ENCODE data around the gene GUCY1A1. TPM values are rescaled to one million over a fixed set of nuclear protein-coding genes. Genes with fewer than 3 reads are reported as not detected.

The GUCY1A1 gene
- total RNA-seq, 1 donor from 2014 or later: 1.5 TPM

- H3K9me3 Mint-ChIP-seq: peaks cover 13% of the 10 kb centered on the region
- Histone ChIP-seq H3F3A (ENCODE audit: low read depth) (no peaks in the 10 kb centered on the region), H2AFZ (replicated peaks) (no peak overlapping the region), H3K27ac (no peak overlapping the region), H3K36me3 (no peaks in the 10 kb centered on the region), H3K4me1 (no peaks in the 10 kb centered on the region), H3K4me2 (no peak overlapping the region), H3K27me3 (peaks cover 55% of the 10 kb centered on the region), H4K20me1 (ENCODE audit: low read depth) (no peaks in the 10 kb centered on the region), H3K9ac (no peak overlapping the region), H3K4me3 (no peak overlapping the region), H3K79me2 (ENCODE audit: low read depth) (no peaks in the 10 kb centered on the region), H3K9me3 (ENCODE audit: low read depth) (no peaks in the 10 kb centered on the region)
- H3K36me3 Mint-ChIP-seq: no peaks in the 10 kb centered on the region
- H3K4me3 Mint-ChIP-seq: no peak overlapping the region
- DNase-seq (ENCODE audit: low spot score): no peak
- no peaks in the 10 kb centered on the region for H3K4me1 Mint-ChIP-seq
- no peak overlapping the region for H3K27ac Mint-ChIP-seq
- H3K27me3 Mint-ChIP-seq (ENCODE audit: insufficient read depth, low read depth): no peaks in the 10 kb centered on the region
- TF ChIP-seq EZH2 (IDR thresholded peaks at IDR 0.05): no peak
- TF ChIP-seq CTCF (IDR thresholded peaks at IDR 0.05): no peak
- TF ChIP-seq EZH2phosphoT487 (IDR thresholded peaks at IDR 0.05): no peak
Measured at GRCh38 chr4:155658681-155659064, 8.0 kb upstream of the GUCY1A1 start.

GRCh38 chr4:155659176-155659575 lies 7.5 kb upstream of the GUCY1A1 start:
- Histone ChIP-seq H3K9me3 (ENCODE audit: low read depth) (no peaks in the 10 kb centered on the region), H3K27ac (no peak overlapping the region), H3K4me2 (no peak overlapping the region), H3K36me3 (no peaks in the 10 kb centered on the region), H2AFZ (replicated peaks) (no peak overlapping the region), H3K4me3 (no peak overlapping the region), H3K27me3 (peaks cover 55% of the 10 kb centered on the region), H4K20me1 (ENCODE audit: low read depth) (no peaks in the 10 kb centered on the region), H3K79me2 (ENCODE audit: low read depth) (no peaks in the 10 kb centered on the region), H3F3A (ENCODE audit: low read depth) (no peaks in the 10 kb centered on the region), H3K4me1 (no peaks in the 10 kb centered on the region), H3K9ac (no peak overlapping the region)
- TF ChIP-seq EZH2phosphoT487 (IDR thresholded peaks at IDR 0.05): no peak
- TF ChIP-seq CTCF (IDR thresholded peaks at IDR 0.05): no peak
- TF ChIP-seq EZH2 (IDR thresholded peaks at IDR 0.05): no peak
- Mint-ChIP-seq H3K4me1 (no peaks in the 10 kb centered on the region), H3K27ac (no peak overlapping the region), H3K4me3 (no peak overlapping the region), H3K36me3 (no peaks in the 10 kb centered on the region), H3K9me3 (peaks cover 13% of the 10 kb centered on the region), H3K27me3 (ENCODE audit: insufficient read depth, low read depth) (no peaks in the 10 kb centered on the region)
- DNase-seq (ENCODE audit: low spot score): no peak

GRCh38 chr4:155660436-155660835 lies 6.2 kb upstream of the GUCY1A1 start:
- H3K4me1 Mint-ChIP-seq: no peaks in the 10 kb centered on the region
- H3K9me3 ChIP-seq (ENCODE audit: low read depth): no peaks in the 10 kb centered on the region
- H3K9me3 Mint-ChIP-seq: peaks cover 13% of the 10 kb centered on the region
- H2AFZ ChIP-seq (replicated peaks): no peak overlapping the region
- no peaks in the 10 kb centered on the region for H3K79me2 ChIP-seq (ENCODE audit: low read depth)
- no peak overlapping the region for H3K4me3 ChIP-seq
- H3K9ac ChIP-seq: no peak overlapping the region
- no peak overlapping the region for H3K4me2 ChIP-seq
- no peaks in the 10 kb centered on the region for H4K20me1 ChIP-seq (ENCODE audit: low read depth)
- H3K27ac ChIP-seq: no peak overlapping the region
- DNase-seq (ENCODE audit: low spot score): no peak
- no peaks in the 10 kb centered on the region for H3K36me3 ChIP-seq
- TF ChIP-seq EZH2phosphoT487 (IDR thresholded peaks at IDR 0.05): no peak
- no peaks in the 10 kb centered on the region for H3K36me3 Mint-ChIP-seq
- no peaks in the 10 kb centered on the region for H3K27me3 Mint-ChIP-seq (ENCODE audit: insufficient read depth, low read depth)
- H3K27me3 ChIP-seq: peaks cover 60% of the 10 kb centered on the region
- H3K27ac Mint-ChIP-seq: no peak overlapping the region
- no peaks in the 10 kb centered on the region for H3K4me1 ChIP-seq
- no peak overlapping the region for H3K4me3 Mint-ChIP-seq
- no peaks in the 10 kb centered on the region for H3F3A ChIP-seq (ENCODE audit: low read depth)

- Mint-ChIP-seq H3K36me3 (no peaks in the 10 kb centered on the region), H3K4me3 (no peak overlapping the region), H3K9me3 (no peaks in the 10 kb centered on the region), H3K27me3 (ENCODE audit: insufficient read depth, low read depth) (no peaks in the 10 kb centered on the region), H3K4me1 (peaks cover 10% of the 10 kb centered on the region), H3K27ac (no peak overlapping the region)
- Histone ChIP-seq H3K27ac (no peak overlapping the region), H4K20me1 (ENCODE audit: low read depth) (no peaks in the 10 kb centered on the region), H3K4me3 (no peak overlapping the region), H3K9me3 (ENCODE audit: low read depth) (no peaks in the 10 kb centered on the region), H3K36me3 (no peaks in the 10 kb centered on the region), H3K9ac (no peak overlapping the region), H3F3A (ENCODE audit: low read depth) (peaks cover 12% of the 10 kb centered on the region), H3K4me2 (no peak overlapping the region), H3K4me1 (peaks cover 5% of the 10 kb centered on the region), H2AFZ (replicated peaks) (no peak overlapping the region), H3K27me3 (peaks cover 95% of the 10 kb centered on the region), H3K79me2 (ENCODE audit: low read depth) (no peaks in the 10 kb centered on the region)
- TF ChIP-seq EZH2phosphoT487 (IDR thresholded peaks at IDR 0.05) (no peak), CTCF (IDR thresholded peaks at IDR 0.05) (no peak), EZH2 (IDR thresholded peaks at IDR 0.05) (no peak)
- no peak for DNase-seq (ENCODE audit: low spot score)
Measured at GRCh38 chr4:155665054-155665453, 1.6 kb upstream of the GUCY1A1 start.
